Esophagus squamous epithelium (tissue), 4 donors: ENCODE data around the gene ALDH18A1.

Source experiments
- POLR2A ChIP-seq, 4 donors: fragments of 450-650 bp; IDR thresholded peaks; one replicate each; pipeline ENCODE4 v1.6.1; 2017; ENCODE audit warnings: antibody characterized with exemption in 4 of 4, mild to moderate bottlenecking in 4 of 4, moderate library complexity in 3 of 4
- TF ChIP-seq, protein P1 (sequence below), 6 experiments: fragments of 450-650 bp in 4 of 6; fragments of 200-600 bp in 2 of 6; sonication (generic) in 2 of 6; IDR thresholded peaks; one replicate each; pipeline ENCODE4 v1.5.1; 2016 to 2019; ENCODE audit warnings: antibody characterized with exemption in 6 of 6, mild to moderate bottlenecking in 4 of 6, moderate library complexity in 4 of 6

DNA sequence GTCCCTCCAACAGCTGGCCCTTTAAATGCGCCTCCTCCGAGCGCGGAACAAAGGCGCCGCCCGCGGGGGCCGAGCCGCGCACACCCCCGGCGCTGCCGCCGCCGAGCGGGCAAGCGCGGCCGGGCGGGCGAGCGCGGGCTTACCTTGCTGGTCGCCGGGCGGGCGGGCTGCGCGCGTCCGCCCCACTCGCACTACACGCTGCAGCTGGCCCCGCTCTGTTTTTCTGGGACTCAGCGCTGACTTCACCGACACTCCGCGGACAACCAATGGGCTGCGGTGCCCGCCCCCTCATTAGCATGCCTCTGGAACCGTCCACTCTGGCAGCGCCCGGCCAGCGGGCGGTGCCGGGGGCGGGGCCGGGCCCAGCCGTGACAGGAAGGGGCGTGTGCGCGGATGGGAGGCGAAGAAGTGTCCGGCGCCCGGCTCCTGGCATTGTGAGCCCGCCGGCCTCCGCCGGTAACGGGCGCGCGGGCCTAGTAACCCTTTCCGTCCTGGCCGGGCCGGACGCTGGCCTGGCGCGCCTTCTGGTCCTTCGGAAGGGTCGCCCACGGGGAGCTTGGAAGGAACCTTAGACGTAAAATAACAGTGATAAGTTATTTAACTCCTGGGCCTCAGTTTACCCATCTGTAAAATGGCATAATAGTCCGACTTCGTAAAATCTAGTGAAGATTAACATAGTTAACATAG is 95.2 kb downstream of the ALDH18A1 start, which contains the start of gene SORBS1:
- TF ChIP-seq POLR2A (IDR thresholded peaks at IDR 0.05) = peak in 3 of 4 donors; percentile 93 to 97 (median 96)
- TF ChIP-seq, protein P1, sequence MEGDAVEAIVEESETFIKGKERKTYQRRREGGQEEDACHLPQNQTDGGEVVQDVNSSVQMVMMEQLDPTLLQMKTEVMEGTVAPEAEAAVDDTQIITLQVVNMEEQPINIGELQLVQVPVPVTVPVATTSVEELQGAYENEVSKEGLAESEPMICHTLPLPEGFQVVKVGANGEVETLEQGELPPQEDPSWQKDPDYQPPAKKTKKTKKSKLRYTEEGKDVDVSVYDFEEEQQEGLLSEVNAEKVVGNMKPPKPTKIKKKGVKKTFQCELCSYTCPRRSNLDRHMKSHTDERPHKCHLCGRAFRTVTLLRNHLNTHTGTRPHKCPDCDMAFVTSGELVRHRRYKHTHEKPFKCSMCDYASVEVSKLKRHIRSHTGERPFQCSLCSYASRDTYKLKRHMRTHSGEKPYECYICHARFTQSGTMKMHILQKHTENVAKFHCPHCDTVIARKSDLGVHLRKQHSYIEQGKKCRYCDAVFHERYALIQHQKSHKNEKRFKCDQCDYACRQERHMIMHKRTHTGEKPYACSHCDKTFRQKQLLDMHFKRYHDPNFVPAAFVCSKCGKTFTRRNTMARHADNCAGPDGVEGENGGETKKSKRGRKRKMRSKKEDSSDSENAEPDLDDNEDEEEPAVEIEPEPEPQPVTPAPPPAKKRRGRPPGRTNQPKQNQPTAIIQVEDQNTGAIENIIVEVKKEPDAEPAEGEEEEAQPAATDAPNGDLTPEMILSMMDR (IDR thresholded peaks at IDR 0.05) = peak in 1 of 6 experiments; percentile 4
